NCI-H82 treated with DMSO at 0.1 percent for 48 hours (cell line): ENCODE measurements around the gene CAPZA1.

Experiments used
- DNase-seq: peaks from one replicate; lab custom pipeline; 2025; ENCODE audit not compliant: unreplicated experiment; lab: John Stamatoyannopoulos, UW

CAPZA1 gene

GRCh38 chr1:112713466-112714312 is 94.1 kb downstream of the CAPZA1 start:
- DNase-seq: no peak

DNA sequence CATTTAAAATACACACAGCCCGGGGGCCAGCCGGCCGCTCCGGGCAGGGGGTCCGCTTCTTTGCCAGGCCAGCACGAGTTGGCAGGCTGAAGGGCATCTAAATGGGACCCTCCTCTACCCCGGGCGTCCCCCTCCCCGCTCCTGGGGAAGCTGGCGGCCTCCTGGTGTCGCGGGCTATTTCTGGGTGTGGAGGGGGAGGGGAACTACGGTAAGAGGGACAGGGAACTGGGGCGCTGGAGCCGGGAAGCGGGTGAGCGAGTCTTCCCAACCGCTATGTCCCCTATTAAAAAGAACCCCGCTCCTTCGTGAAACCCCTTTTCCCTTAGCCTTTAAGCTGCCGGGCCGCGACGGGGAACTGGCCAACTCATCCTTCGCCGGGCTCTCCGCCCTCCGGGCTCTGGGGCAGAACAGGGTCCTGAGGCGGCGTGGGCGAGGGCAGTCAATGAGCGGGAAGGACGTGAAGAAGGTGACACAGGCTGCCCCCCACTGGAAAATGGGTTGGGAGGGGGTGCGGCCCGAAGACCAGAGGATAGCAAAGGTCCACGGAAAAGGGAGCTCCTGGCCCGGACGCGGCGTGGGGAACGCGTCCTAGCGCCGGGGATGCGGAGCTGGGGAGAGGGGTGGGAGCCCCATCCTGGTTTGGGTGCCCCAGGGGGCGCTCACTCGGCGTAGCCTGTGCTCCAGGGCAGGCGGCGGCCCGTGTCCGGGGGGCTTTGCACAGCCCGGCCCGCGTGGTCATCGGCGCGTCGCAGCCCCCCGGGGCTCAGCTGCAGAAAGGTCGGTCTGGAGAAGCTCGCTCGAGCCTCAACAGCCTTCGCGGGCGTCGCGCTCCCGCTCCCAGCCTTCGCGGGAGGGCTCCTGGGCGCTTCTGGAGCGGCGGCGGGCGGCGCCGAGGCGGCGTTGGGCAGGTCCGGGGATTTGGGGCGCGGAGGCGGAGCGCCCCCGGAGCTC is 95.0 kb downstream of the CAPZA1 start:
- no peak for DNase-seq

DNA sequence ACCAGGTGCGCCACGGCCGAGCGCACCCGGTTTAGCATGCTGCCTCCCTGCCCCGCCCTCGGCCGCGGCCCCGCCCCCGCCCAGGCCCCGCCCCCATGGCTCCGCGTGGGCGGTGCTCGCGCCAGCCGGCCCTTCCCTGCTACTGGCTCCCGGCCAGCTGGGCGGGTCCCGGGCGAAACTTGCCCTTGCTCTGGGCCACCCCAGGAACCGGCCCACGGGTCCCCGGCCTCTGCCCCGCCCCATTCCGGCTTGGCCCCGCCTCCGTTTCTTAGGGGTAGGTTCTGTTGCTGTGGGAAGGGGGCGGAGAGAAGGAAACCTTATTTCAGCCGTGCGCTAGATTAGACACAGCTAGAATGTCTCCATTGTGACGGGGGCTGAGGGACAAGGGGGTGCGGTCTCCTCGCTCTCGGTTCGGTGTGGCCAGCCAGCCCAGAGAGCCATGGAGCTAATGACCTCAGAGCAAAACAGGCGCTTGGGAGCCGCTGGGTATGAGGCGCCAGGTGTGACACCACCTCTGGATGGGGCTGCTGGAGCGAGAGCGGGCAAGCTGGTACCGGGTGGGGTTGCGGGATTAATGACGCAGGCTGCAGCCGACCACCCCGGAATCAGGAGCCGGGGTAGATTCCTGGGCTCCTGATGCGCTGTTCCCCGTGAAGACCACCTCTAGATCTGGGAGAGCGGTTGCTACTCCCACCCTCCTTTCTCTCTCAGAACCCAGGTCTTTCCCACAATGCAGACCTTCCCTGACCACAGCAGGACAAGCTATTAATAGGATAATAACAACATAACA is 95.8 kb downstream of the CAPZA1 start, which contains the start of gene PPM1J:
Gene PPM1J (minus strand): TSS at position 69 of the 790 bp plus-strand sequence. CDS start 31 bp downstream, at position 38.
- DNase-seq: peak; percentile 86

- peak; percentile 72 for DNase-seq
These were observed 96.6 kb downstream of the CAPZA1 start for GRCh38 chr1:112716133-112716720.

DNA sequence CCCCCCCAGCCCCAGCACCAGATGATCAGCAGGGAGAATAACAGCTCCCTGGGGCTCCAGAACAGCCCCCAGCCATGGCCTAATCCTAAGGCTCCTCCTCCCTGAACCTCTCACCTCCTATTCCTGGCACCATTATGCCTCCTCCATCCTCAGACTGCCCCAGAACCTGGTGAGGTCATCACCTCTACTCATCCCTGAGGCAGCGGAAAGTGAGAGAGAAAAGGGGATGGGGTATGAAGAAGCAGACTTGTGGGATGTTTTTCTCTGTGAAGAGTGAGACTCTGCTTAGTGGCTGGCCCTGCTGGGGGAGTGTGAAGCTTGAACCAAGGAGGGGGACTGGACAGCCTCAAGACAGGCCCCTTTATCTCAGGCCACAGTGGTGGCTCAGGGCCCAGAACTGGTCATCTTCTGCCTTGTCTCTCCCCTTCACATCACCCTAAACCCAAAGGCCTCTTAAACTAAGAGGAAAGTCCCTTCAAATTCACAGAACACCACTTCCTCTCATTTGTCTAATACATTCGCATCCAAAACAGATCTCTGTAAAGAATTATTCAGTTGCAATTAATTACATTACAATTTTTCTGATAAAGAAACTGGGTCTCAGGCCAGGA is 97.7 kb downstream of the CAPZA1 start:
- DNase-seq: no peak

GRCh38 chr1:112718691-112719418 is 99.2 kb downstream of the CAPZA1 start:
- DNase-seq: peak; percentile 31

DNA sequence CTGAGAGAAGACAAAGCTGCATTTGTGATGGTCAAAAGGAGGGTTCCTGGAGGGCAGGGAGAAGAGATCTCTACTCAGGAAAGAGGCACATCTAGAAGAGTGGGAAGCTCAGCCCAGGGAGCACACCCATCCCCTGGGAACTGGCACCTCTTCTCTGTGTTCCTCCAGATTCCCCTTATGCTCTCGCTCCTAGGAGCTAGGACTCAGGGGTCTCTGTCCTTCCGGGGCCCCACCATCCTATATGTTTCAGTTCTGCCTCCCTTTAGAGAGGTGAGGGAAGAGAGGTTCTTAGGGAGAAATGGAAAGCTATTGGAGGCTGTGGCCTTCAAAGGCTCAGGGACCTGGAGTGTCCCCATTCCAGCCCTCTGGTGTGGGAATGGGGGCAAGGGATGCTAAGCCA is 100.1 kb downstream of the CAPZA1 start:
- DNase-seq: no peak

- no peak for DNase-seq
These were observed 101.2 kb downstream of the CAPZA1 start for GRCh38 chr1:112720800-112721199.
